Stimulated activated CD4-positive, alpha-beta T cell treated with anti-CD3 and anti-CD28 coated beads, TNF-alpha, amount 100 ng/mL, for 1 hour (primary cell): ENCODE data around the gene CSNK1E.
"Not testable (repeated sequence)": the region's sequence is repeated elsewhere in the genome, so short reads cannot be mapped to it uniquely, and the experiment has no call there.

Experiments used
- DNase-seq, 3 donors: peaks; one replicate each; pipeline ENCODE4 v3.0.0-alpha.2; 2020; ENCODE audit warnings: low read depth in 3 of 3, low spot score in 1 of 3

Gene CSNK1E

DNA sequence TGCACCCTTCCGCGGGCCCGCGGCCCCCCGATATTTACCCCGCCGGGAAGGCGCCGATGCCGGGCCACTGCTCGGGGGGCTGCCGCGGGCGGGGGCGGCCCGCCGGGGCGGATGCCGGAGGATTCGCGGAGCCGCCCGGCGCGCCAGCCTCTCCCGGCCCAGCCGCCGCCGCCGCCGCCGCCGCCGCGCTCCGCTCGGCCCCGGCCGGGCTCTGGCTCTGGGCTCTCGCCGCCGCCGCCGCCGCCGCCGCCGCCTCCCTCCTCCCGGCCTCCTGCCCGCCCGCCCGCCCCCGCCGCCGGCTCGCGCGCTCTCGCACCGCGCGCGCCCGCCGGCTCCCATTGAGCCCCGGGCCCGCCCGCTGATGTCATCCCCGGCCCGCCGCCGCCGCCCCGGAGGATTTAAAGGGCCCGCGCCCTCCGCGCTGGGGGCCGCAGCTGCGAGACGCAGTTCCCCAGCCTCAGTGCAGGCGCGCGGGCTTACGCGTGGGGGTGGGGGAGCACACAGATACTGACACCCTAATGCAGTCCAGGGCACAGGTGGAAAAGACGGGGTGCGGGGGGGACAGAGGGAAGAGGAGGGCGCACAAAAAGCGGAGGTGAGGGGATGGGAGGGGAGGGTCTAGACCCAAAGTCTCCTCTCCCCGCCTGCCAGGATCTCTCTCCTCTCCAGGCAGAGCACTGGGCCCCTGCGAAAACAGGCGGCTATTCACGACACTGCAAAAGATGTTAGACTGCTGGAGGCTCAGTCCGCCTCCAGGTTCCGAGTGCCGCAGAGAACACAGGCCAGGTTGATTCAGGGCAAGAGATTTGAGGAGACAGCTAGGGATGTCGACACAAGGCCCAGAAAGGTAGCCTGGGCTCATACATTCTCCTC, at the start of gene CSNK1E:
TSS of gene CSNK1E (minus strand) at position 312 of the 873 bp plus-strand sequence. CDS start 3,276 bp downstream, outside the sequence.
- peak; percentile 22 to 57 (median 45) for DNase-seq

- DNase-seq, result not testable (repeated sequence)
Observed at GRCh38 chr22:38365829-38366228, 48.6 kb upstream of the CSNK1E start.

GRCh38 chr22:38365174-38365573, 47.9 kb upstream of the CSNK1E start:
- not testable (repeated sequence) for DNase-seq

- DNase-seq, result not testable (repeated sequence)
Observed at GRCh38 chr22:38360560-38360959, 43.3 kb upstream of the CSNK1E start.

GRCh38 chr22:38359817-38360216, 42.6 kb upstream of the CSNK1E start:
- not testable (repeated sequence) for DNase-seq

GRCh38 chr22:38357971-38358370, 40.7 kb upstream of the CSNK1E start:
- DNase-seq, result not testable (repeated sequence)

GRCh38 chr22:38355275-38355674, 38.0 kb upstream of the CSNK1E start:
- DNase-seq, result no peak

DNA sequence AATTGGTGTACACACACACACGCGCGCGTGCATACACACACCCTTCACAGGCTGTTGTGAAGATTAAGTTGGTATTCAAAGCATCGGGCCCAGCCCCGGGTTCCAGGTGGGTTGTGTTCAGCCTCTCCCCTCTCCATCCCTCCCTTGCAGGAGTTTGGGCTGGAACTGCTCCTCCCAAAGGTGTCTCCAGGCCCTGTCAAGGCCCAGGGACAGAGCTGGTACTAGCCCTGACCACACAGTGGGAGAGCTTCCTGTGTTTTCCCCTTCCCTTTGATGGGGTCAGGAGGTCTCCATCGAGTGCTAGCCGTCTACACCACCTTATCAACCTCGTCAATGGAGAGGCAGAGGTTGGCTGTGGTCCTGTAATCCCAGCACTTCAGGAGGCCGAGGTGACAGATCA, 36.5 kb upstream of the CSNK1E start:
- no peak for DNase-seq

DNA sequence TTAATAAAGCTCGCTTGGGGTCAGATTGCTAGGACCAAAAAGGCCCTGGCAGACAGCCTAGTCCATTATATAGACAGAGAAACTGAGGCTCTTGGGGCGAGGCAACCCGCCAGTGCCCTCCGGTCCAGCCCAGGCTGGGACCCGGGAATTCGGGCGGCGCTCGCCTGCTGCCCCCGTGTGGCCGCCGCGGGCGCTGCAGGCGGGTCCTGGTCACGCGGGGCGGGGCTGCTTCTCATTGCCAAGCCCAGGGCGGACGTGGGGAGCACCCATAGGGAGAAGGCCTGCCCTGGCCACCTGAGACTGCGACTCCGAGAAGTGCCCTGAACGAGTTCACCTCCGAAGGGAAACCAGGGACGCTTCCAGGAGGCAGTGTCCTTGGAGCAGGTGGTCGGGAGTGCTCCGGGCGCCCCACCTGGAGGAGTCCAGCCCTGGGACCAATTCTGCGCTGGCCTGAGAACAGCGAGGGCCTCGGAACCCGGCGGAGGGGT, 36.0 kb upstream of the CSNK1E start:
- peak in 2 of 3 donors; percentile 50 to 72 for DNase-seq

DNA sequence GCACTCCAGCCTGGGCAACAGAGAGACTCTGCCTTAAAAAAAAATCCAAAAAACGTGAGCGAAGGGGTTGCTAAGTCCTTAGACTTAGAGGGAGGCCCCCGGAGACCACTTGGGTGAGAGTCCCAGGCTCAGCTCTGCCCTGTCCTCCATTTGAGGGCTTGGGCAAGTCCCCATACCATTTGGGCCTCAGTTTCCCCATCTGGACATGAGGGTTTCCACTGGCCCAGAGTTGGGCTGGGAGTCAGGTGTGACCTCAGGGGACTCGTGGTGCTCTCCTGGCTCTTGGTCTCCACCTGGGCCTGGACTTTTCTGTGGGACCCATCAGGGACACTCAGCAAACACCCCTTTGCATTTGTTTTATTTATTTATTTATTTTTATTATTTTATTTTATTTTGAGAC, 35.2 kb upstream of the CSNK1E start:
- DNase-seq, result no peak

DNA sequence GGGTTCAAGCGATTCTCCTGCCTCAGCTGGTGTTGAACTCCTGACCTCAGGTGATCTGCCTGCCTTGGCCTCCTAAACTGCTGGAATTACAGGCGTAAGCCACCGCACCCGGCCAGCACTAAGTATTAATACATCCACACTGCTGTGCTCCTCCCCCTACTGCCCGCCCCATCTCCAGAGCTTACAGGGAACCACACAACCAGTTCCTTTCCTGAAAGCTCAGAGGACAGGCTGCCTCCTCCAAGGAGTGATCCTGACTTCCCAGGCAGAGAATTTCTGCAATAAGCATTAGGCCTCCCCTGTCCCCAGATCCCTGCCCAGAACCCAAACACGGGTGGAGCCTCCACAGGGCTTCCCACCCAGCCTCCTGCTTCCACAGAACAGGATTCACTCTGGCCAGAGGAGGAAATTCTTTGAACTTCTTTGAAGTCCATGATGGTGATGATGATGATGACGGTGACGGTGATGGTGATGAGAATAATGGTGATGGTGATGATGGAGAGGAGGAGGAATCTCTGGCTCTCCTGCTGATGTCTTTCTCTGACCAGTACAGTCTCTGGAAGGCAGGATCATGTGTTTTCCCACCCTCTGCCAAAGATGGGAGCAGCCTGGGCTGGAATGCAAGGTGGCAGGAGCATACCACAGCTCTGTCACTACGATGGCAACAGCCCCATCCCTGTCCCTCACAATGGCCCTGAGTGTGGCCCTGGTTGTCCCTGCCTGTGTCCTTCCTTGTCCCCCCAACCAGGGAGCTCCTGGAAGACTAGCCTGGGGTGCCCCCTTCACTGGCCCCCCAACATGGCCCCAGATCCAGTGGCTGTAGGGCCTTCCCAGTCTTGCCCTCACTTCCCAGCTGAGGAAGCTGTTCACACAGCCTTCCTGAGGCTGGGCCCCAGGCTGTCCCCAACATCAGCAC, 33.5 kb upstream of the CSNK1E start:
- no peak for DNase-seq

DNA sequence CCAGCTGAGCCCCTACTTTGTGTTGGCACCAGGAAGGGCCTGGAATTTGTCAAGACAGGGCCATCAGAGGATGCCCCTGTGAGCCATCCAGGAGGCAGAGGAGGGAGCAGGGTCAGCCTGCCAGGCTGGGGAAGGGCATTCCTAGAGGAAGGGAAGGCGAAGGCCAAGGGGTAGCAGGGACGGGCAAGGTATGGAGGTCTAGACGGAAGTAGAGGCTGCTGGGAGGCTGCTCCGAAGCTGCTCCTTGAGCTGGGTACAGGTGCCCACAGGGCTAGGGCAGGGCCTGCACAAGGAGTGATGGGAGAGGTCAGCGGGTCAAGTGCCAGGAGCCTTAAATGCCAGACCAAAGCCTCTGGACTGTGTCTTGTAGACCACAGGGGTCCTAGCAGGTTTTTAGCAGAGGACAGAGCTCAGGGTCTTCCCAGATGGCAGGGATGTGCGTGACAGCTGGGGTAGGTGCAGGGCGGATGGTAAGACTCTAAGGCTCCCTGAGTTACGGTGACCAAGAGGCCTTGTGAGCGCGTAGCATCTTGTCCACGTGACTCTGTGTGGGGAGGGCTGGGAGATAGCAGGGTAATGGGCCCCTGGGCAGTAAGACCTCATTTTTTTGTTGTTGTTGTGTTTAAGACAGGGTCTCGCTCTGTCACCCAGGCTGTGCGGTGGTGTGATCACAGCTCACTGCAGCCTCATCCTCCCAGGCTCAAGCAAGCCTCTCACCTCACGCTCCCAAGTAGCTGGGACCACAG, 31.7 kb upstream of the CSNK1E start:
- DNase-seq, result no peak

- no peak for DNase-seq
Observed at GRCh38 chr22:38347944-38348750, 30.9 kb upstream of the CSNK1E start.

GRCh38 chr22:38347181-38347943, 30.1 kb upstream of the CSNK1E start:
- no peak for DNase-seq

GRCh38 chr22:38346506-38346905, 29.3 kb upstream of the CSNK1E start:
- no peak for DNase-seq

DNA sequence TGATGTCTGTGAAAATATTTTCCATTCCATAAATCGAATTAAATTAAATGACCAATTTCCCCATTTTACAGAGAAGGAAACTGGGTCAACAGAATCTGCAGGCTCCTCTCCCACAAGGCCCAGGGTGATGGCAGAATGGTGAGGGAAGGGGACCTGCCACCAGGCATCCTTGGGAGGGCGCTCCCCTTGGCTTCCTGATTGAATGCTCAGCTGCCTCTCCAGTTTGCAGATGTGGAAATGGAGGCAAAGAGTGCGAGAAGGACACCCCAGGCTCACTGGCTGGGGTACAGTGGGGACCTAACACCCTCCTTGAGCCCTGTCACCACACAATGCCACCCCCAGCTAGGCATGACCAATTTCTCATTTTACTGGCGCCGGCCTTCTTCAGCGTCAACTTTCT, 28.5 kb upstream of the CSNK1E start:
- no peak for DNase-seq

DNA sequence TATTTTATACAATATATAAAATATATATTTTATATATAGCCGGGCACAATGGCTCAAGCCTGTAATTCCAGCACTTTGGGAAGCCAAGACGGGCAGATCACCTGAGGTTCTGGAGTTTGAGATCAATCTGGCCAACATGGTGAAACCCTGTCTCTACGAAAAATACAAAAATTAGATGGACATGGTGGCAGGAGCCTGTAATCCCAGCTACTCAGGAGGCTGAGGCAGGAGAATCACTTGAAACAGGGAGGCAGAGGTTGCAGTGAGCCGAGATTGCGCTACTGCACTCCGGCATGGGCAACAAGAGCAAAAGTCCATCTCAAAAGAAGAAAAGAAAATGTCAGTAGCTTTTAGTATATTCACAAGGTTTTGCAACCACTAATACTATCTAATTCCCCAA, 22.7 kb upstream of the CSNK1E start:
- DNase-seq, result not testable (repeated sequence)

DNA sequence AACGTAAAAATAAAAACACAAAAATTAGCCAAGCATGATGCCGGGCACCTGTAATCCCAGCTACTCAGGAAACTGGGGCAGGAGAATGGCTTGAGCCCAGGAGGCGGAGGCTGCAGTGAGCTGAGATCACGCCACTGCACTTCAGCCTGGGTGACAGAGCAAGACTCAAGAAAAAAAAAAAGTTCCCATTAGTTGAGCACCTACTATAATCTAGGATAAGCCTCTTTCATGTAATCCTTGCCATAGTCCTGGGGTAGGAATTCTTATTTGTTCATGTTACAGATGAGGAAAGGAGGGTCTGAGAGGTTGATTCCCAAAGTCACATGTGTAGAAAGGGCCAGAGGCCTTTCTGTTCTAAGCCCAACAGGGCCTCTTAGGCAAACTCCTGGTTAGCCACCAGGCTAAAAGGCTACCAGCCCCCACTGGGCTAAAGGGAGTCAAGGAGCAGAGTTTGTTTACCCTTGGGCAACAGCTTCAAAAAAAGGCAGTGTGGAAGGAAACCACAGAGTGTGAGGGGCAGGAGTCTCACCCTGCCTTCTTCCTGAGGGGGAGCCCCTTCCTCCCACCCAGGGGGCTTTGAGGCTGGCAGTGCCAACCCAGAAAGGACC, 21.6 kb upstream of the CSNK1E start:
- no peak for DNase-seq

- no peak for DNase-seq
Observed at GRCh38 chr22:38336699-38337098, 19.5 kb upstream of the CSNK1E start.
